HCT116 (cell line): ENCODE data around the gene PLCL2. TPM values are rescaled to one million over a fixed set of nuclear protein-coding genes. Genes with fewer than 3 reads are reported as not detected.

Experiments used
- ATAC-seq: fragments of 200-7000 bp; cut with Tn5 transposase; 2 replicates; pipeline ENCODE4 v1.9.1; 2020; ENCODE audit warnings: mild to moderate bottlenecking, moderate library complexity
- BruUV-seq: library from RNA; stranded (reverse); fragments of 400-500 nt; replicated peaks from 2 replicates; lab custom pipeline; 2021; lab: Mats Ljungman, UMichigan
- CTCF ChIA-PET: fragments of 300-600 bp; sonication (Branson Sonifier 250); formaldehyde crosslinking; loops from one replicate; lab custom pipeline; 2021; ENCODE audit warnings: antibody characterized with exemption; lab: Charles Lee
- POLR2A ChIA-PET: fragments of 300-600, 350-600 bp; sonication (Branson Sonifier 250); formaldehyde crosslinking; loops from one replicate; lab custom pipeline; 2021; ENCODE audit warnings: antibody characterized with exemption; lab: Charles Lee
- RAD21 ChIA-PET, 2 experiments: fragments of 300-600 bp; sonication (Branson Sonifier 250); formaldehyde crosslinking; loops; one replicate each; lab custom pipeline; 2023; ENCODE audit warnings: low total read pairs in 2 of 2; ENCODE audit not compliant: uncharacterized antibody in 2 of 2, unreplicated experiment in 2 of 2, low non-redundant PET in 1 of 2; lab: Charles Lee
- DNase-seq: peaks from one replicate; pipeline ENCODE4 v3.0.0-alpha.2; 2010; ENCODE audit warnings: low read depth, low spot score
- H2AFZ ChIP-seq: fragments of 200-600 bp; shearing (Covaris generic), sonication (generic); 2 replicates; pipeline ENCODE4 v1.6.1; 2017; ENCODE audit warnings: low read depth, mixed run types, mixed read lengths, antibody characterized with exemption, low read length; ENCODE audit not compliant: poor library complexity, severe bottlenecking
- H3K27ac ChIP-seq: 2 replicates; pipeline ENCODE4 v1.5.1; 2012; ENCODE audit warnings: low read depth, low read length
- H3K27me3 ChIP-seq: fragments of 200-600 bp; sonication (generic); 2 replicates; pipeline ENCODE4 v1.6.1; 2016; ENCODE audit warnings: mixed run types, low read length, mixed read lengths; ENCODE audit not compliant: insufficient read depth
- H3K36me3 ChIP-seq, 2 experiments: fragments of 200-500 bp in 1 of 2; fragments of 200-600 bp in 1 of 2; sonication (Bioruptor generic) in 1 of 2; sonication (generic) in 1 of 2; 2 replicates each; pipeline versions ENCODE4 v1.5.1 to v1.6.1; 2014 to 2016; ENCODE audit warnings: low read length in 2 of 2, inconsistent platforms in 1 of 2, mixed read lengths in 1 of 2, mixed run types in 1 of 2; ENCODE audit not compliant: insufficient read depth in 2 of 2, control insufficient read depth in 1 of 2
- H3K4me1 ChIP-seq, 2 experiments: fragments of 200-600 bp in 1 of 2; sonication (generic) in 1 of 2; 2 replicates each; pipeline versions ENCODE4 v1.5.1 to v1.6.1; 2012 to 2017; ENCODE audit warnings: low read length in 2 of 2, inconsistent platforms in 1 of 2, mild to moderate bottlenecking in 1 of 2, mixed read lengths in 1 of 2, mixed run types in 1 of 2, moderate library complexity in 1 of 2; ENCODE audit not compliant: insufficient read depth in 2 of 2, control insufficient read depth in 1 of 2
- H3K4me2 ChIP-seq: fragments of 200-600 bp; sonication (generic); 2 replicates; pipeline ENCODE4 v1.6.1; 2017; ENCODE audit warnings: mixed run types, low read length, mixed read lengths
- H3K4me3 ChIP-seq, 2 experiments: fragments of 200-600 bp in 1 of 2; sonication (generic) in 1 of 2; replicated peaks in 1 of 2; 2 replicates each; pipeline ENCODE4 v1.5.1; 2011 to 2016; ENCODE audit warnings: low read length in 2 of 2, control low read depth in 1 of 2, low read depth in 1 of 2, mild to moderate bottlenecking in 1 of 2, mixed read lengths in 1 of 2, mixed run types in 1 of 2
- H3K79me2 ChIP-seq: fragments of 200-600 bp; sonication (generic); 2 replicates; pipeline ENCODE4 v1.6.1; 2017; ENCODE audit warnings: mild to moderate bottlenecking, mixed run types, low read length, moderate library complexity, mixed read lengths; ENCODE audit not compliant: insufficient read depth
- H3K9ac ChIP-seq: fragments of 200-600 bp; sonication (generic); 2 replicates; pipeline ENCODE4 v1.6.1; 2016; ENCODE audit warnings: low read length, mixed read lengths
- H3K9me2 ChIP-seq: fragments of 200-600 bp; sonication (generic), shearing (Covaris generic); 2 replicates; pipeline ENCODE4 v1.6.1; 2017; ENCODE audit warnings: mixed run types, mild to moderate bottlenecking, moderate library complexity; ENCODE audit not compliant: insufficient read depth
- H3K9me3 ChIP-seq, 2 experiments: fragments of 200-500 bp in 1 of 2; fragments of 200-600 bp in 1 of 2; sonication (Bioruptor generic) in 1 of 2; sonication (generic) in 1 of 2; 2 replicates each; pipeline ENCODE4 v1.6.1; 2014 to 2017; ENCODE audit warnings: low read length in 2 of 2, mixed read lengths in 2 of 2, inconsistent platforms in 1 of 2, low read depth in 1 of 2, mild to moderate bottlenecking in 1 of 2, mixed run types in 1 of 2, moderate library complexity in 1 of 2; ENCODE audit not compliant: control insufficient read depth in 1 of 2, insufficient read depth in 1 of 2
- H4K20me1 ChIP-seq: fragments of 200-600 bp; sonication (generic), shearing (Covaris generic); 2 replicates; pipeline ENCODE4 v1.6.1; 2017; ENCODE audit warnings: mixed run types, mild to moderate bottlenecking, moderate library complexity; ENCODE audit not compliant: insufficient read depth
- CBX3 ChIP-seq: IDR thresholded peaks from 2 replicates; pipeline ENCODE4 v1.6.1; 2012; ENCODE audit warnings: low read depth
- CTCF ChIP-seq, 3 experiments: fragments of 200-600 bp in 1 of 3; sonication (generic) in 1 of 3; IDR thresholded peaks in 2 of 3; conservative IDR thresholded peaks in 1 of 3; 2 replicates each; pipeline ENCODE4 v1.5.1; 2012 to 2017; ENCODE audit warnings: low read depth in 2 of 3, low read length in 2 of 3, antibody characterized with exemption in 1 of 3, borderline replicate concordance in 1 of 3, control low read depth in 1 of 3, mild to moderate bottlenecking in 1 of 3, mixed read lengths in 1 of 3, mixed run types in 1 of 3, moderate library complexity in 1 of 3; ENCODE audit not compliant: insufficient read depth in 1 of 3
- EGR1 ChIP-seq: IDR thresholded peaks from 2 replicates; pipeline ENCODE4 v1.6.1; 2012; ENCODE audit warnings: low read depth
- ELF1 ChIP-seq: IDR thresholded peaks from 2 replicates; pipeline ENCODE4 v1.6.1; 2012; ENCODE audit warnings: low read depth, borderline replicate concordance
- POLR2A ChIP-seq: IDR thresholded peaks from 2 replicates; pipeline ENCODE4 v1.7.0; 2011; ENCODE audit warnings: borderline replicate concordance; ENCODE audit not compliant: insufficient read depth, insufficient read length; ENCODE audit errors: extremely low read depth
- REST ChIP-seq: IDR thresholded peaks from 2 replicates; pipeline ENCODE4 v1.6.1; 2012; ENCODE audit warnings: low read depth
- SIN3A ChIP-seq: IDR thresholded peaks from 2 replicates; pipeline ENCODE4 v1.6.1; 2012; ENCODE audit warnings: low read depth
- SRF ChIP-seq: IDR thresholded peaks from 2 replicates; pipeline ENCODE4 v1.6.1; 2012; ENCODE audit warnings: low read depth
- YY1 ChIP-seq: IDR thresholded peaks from 2 replicates; pipeline ENCODE4 v1.6.1; 2011; ENCODE audit warnings: low read length, low read depth, moderate library complexity, mild to moderate bottlenecking; ENCODE audit not compliant: insufficient replicate concordance; ENCODE audit errors: extremely low read depth
- intact Hi-C: fragments of 100-400 bp; cut with micrococcal nuclease; formaldehyde crosslinking; loops from 2 replicates; pipeline ENCODE4 v1.10.0; 2022
- total RNA-seq: library from RNA; stranded (reverse); gene quantifications from one replicate; pipeline ENCODE4 v1.2.1, GENCODE V29; 2021; ENCODE audit not compliant: unreplicated experiment

Gene PLCL2
- total RNA-seq, 1 experiment from 2014 or later: 2.2 TPM

DNA sequence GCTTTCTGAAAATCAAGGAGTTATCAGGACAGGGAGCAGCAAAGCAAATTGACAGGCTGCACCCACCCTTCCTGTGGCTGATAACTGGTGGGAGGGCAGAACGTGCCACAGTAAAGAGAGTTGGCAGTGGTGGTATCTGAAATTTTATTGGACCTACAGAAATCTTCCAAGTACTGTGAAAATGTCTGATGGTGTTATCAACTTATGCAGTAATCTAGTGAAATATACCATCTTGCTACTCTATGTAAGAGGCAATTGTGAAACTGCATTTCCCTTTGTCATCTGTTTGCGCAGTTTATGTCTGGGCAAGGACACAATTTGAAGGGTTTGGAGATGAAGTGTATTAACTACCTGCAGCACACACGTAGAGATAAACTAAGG, 1.5 kb downstream of the PLCL2 start (continued):
- TF ChIP-seq CTCF (IDR thresholded peaks at IDR 0.05 in 2 of 3, conservative IDR thresholded peaks at IDR 0.05 in 1 of 3; ENCODE audit: borderline replicate concordance in 1 of 3, insufficient read depth in 1 of 3, low read depth in 2 of 3, low read length in 2 of 3): no peak

DNA sequence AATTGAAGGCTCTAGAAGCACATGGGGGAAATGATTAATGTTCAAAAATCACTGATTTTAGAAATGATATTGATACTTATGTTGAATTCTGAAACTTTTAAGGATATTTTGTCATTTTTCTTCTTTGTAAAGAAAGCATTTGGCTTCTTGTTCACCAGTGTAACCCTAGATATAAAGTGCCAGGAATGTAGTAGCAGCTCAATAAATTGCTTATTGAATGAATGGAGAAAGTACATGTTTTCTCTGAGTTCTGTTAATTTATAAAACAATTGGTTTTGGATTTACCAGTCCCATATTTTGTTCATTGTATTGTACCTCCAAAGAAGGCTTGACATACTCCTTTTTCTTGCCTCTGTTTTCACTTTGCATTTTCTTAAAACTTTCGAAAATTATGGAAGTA, 2.4 kb downstream of the PLCL2 start:
- POLR2A ChIA-PET: no interaction called here
- RAD21 ChIA-PET: no interaction called here
- TF ChIP-seq EGR1 (no peak), YY1 (no peak)
- DNase-seq (no peak), ATAC-seq (no peak)
- Histone ChIP-seq H3K9me3 (no peaks in the 10 kb centered on the region), H3K4me1 (peaks cover 0 to 11% of the 10 kb centered on the region in 2 experiments; a peak in 2 of 4 replicates), H4K20me1 (no peaks in the 10 kb centered on the region), H3K27me3 (no peaks in the 10 kb centered on the region), H3K9ac (no peak overlapping the region), H3K36me3 (no peaks in the 10 kb centered on the region), H2AFZ (no peak overlapping the region), H3K4me3 (no peak overlapping the region), H3K79me2 (no peaks in the 10 kb centered on the region), H3K4me2 (no peak overlapping the region), H3K27ac (no peak overlapping the region), H3K9me2 (no peaks in the 10 kb centered on the region)
- CTCF ChIA-PET: no interaction called here
- no TSS peak for BruUV-seq
- intact Hi-C loops: loop anchor here (10.0 kb wide), 1 partner anchor 148 kb away; no protein-coding TSS in a partner anchor

DNA sequence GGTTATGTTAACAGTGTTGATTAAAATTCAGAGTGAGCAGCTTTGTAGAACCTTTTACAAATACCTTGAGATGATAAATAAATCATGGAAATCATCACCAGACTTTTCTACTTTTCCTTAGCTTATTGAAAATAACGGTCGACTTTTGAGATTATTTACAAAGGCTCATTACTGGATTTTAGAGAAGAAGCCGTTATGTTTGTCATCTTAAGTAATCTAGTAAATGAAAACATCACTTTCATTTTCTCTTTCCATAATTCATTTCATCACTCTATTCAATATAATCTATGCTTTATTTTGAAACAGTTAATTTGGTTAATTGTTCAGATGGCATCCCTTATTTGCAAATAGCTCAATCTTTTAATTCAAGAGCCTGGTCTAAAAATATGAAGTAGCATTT, 3.6 kb downstream of the PLCL2 start:
- ChIA-PET RAD21 (no interaction called here), POLR2A (no interaction called here), CTCF (no interaction called here)
- no peaks in the 10 kb centered on the region for H3K36me3 ChIP-seq
- no peaks in the 10 kb centered on the region for H4K20me1 ChIP-seq
- ATAC-seq (no peak), DNase-seq (no peak)
- peaks cover 0 to 11% of the 10 kb centered on the region in 2 experiments; a peak in 2 of 4 replicates for H3K4me1 ChIP-seq
- no peak overlapping the region for H3K4me3 ChIP-seq
- H2AFZ ChIP-seq: no peak overlapping the region
- no peaks in the 10 kb centered on the region for H3K9me3 ChIP-seq
- intact Hi-C loops: loop anchor here (10.0 kb wide), 1 partner anchor 146 kb away; no protein-coding TSS in a partner anchor
- H3K27me3 ChIP-seq: no peaks in the 10 kb centered on the region
- no peak overlapping the region for H3K27ac ChIP-seq
- H3K4me2 ChIP-seq: no peak overlapping the region
- H3K9ac ChIP-seq: no peak overlapping the region
- BruUV-seq: no TSS peak
- H3K79me2 ChIP-seq: no peaks in the 10 kb centered on the region
- H3K9me2 ChIP-seq: no peaks in the 10 kb centered on the region
- no peak for TF ChIP-seq POLR2A
- no peak for TF ChIP-seq SIN3A
- TF ChIP-seq SRF: no peak
- no peak for TF ChIP-seq REST
- no peak for TF ChIP-seq CTCF (IDR thresholded peaks at IDR 0.05 in 2 of 3, conservative IDR thresholded peaks at IDR 0.05 in 1 of 3; ENCODE audit: borderline replicate concordance in 1 of 3, insufficient read depth in 1 of 3, low read depth in 2 of 3, low read length in 2 of 3)
- TF ChIP-seq ELF1: no peak
- no peak for TF ChIP-seq CBX3
